Ectodermal cell (in vitro differentiated cells): ENCODE results near the gene OR6C1. TPM values are rescaled to one million over a fixed set of nuclear protein-coding genes. Genes with fewer than 3 reads are reported as not detected.
"Not testable (repeated sequence)": the region's sequence is repeated elsewhere in the genome, so short reads cannot be mapped to it uniquely, and the experiment has no call there.

ENCODE experiments used
- H3K27ac ChIP-seq: 2 replicates; pipeline ENCODE4 v1.7.0; 2013; ENCODE audit warnings: mild to moderate bottlenecking, low read depth, low read length; ENCODE audit not compliant: insufficient read depth, poor library complexity, severe bottlenecking
- H3K27me3 ChIP-seq: 2 replicates; pipeline ENCODE4 v1.7.0; 2013; ENCODE audit warnings: mild to moderate bottlenecking, low read length; ENCODE audit not compliant: insufficient read depth, control insufficient read depth, poor library complexity, severe bottlenecking
- H3K36me3 ChIP-seq: one replicate; pipeline ENCODE4 v1.7.0; 2013; ENCODE audit warnings: low read length; ENCODE audit not compliant: control insufficient read depth, insufficient read depth
- H3K4me1 ChIP-seq: one replicate; pipeline ENCODE4 v1.7.0; 2013; ENCODE audit warnings: low read length; ENCODE audit not compliant: control insufficient read depth, insufficient read depth
- H3K4me3 ChIP-seq: 2 replicates; pipeline ENCODE4 v1.7.0; 2013; ENCODE audit warnings: low read depth, low read length, control low read depth; ENCODE audit not compliant: insufficient read depth
- H3K9me3 ChIP-seq: 2 replicates; pipeline ENCODE4 v1.7.0; 2013; ENCODE audit warnings: mild to moderate bottlenecking, low read length, moderate library complexity; ENCODE audit not compliant: control insufficient read depth
- WGBS, 2 experiments: methylation state at CpG; one replicate each; pipeline ENCODE4 v1.1.7; 2013; ENCODE audit warnings: missing lambda C conversion rate in 2 of 2; 5-methylcytosine and 5-hydroxymethylcytosine counted together
- polyA plus RNA-seq, 4 experiments: library from polyadenylated mRNA; stranded (reverse); fragments of 50-300 nt; gene quantifications; one replicate each; pipeline ENCODE4 v1.2.3, GENCODE V29; 2013

The OR6C1 gene
- polyA plus RNA-seq (2013, experiment 1 of 4) = not detected
- polyA plus RNA-seq (2013, experiment 2 of 4) = not detected
- polyA plus RNA-seq (2013, experiment 3 of 4) = not detected
- polyA plus RNA-seq (2013, experiment 4 of 4) = not detected

DNA sequence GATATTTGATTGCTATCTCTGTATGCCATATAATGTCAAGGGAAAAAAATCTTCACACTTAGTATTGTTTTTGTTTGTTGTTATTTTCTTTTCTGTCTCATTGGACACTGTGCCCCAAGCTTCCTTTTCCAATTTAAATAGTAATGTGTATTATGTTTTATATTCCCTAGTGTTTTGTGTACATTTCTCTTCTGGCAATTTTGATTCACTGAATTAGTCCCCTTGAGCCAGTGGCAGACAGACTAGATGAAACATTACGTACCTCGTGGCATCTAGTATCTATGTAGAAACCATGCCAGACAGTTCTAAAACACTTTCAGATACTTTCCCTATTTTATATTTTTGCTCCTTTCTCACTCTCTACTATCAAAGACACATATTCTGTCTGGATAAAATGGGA is at the start of gene OR6C1:
Gene OR6C1, plus strand, starts transcription at position 301 of the 400 bp plus-strand sequence. CDS start 6,257 bp downstream, outside the sequence.
- Histone ChIP-seq H3K4me3 (no peak within 1 kb of the TSS), H3K36me3 (no peaks in the 10 kb centered on the region), H3K9me3 (no peaks in the 10 kb centered on the region), H3K27ac (no peak within 1 kb of the TSS), H3K27me3 (no peaks in the 10 kb centered on the region), H3K4me1 (no peaks in the 10 kb centered on the region)
- 96 to 97% methylated on average over 2 of the region's 2 CpGs for WGBS, 2 experiments

DNA sequence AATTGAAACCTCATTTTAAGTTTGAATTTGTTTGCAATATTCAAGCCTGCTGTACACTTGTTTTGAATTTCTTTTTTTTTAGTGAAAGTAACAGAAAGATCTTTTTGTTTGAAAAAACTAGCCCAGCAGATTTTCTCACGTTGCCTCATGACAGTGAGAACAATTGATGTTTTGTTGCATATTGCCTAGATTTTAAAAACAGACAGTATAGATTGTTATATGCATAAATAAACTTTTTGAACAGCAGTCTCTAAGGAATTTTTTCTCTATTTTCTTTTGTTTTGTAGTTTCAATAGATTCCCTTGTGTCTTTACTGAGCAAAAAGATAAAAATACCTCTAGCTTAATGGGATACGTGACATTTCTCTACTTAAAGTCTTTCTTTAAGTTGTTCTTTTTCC is 33.2 kb upstream of the OR6C1 start:
- Histone ChIP-seq H3K36me3 (no peaks in the 10 kb centered on the region), H3K4me3 (no peak overlapping the region), H3K4me1 (no peaks in the 10 kb centered on the region), H3K9me3 (peaks cover 2% of the 10 kb centered on the region), H3K27ac (no peak overlapping the region), H3K27me3 (no peaks in the 10 kb centered on the region)
- WGBS, 2 experiments = 73 to 94% methylated on average over 2 of the region's 2 CpGs

DNA sequence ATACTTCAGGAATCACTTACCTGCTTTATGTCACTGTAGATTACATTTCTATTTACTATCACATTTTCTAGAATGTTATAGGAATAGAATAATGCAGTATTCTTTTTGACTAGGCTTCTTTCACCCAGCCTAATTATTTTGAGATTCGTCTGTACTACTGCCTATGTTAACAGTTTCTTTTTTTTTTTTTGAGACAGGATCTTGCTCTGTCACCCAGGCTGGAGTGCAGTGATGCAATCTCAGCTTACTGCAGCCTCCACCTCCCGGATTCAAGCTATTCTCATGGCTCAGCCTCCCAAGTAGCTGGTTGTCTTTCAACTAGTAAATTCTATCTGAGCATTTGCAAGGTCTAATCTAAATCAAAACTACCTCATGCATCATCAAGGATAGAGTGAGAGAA is 24.1 kb upstream of the OR6C1 start:
- 73 to 77% methylated on average over 2 of the region's 2 CpGs for whole genome bisulfite sequencing, 2 experiments
- no peak overlapping the region for H3K27ac ChIP-seq

DNA sequence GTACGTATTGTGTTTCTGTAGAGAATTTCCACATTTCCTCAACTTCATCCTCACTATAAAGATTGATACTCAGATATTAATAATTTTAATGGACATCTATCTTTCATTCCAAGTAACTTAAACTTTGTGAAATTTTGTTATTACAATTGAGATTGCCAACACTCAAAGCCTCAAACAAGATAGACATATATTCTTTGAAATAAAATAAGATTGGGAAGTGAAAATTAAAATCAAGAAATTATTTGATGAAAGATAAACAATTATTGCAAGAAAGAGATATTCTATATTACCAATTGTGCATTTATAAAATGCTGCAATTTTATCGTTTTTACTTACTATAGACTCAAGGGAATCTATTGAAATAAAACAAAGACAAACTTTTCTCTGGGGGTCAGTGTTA is 17.7 kb upstream of the OR6C1 start, which contains the start of gene OR6C6:
Gene OR6C6, minus strand, starts transcription at position 101 of the 400 bp plus-strand sequence. CDS start 1,337 bp downstream, outside the sequence.
- no peaks in the 10 kb centered on the region for H3K9me3 ChIP-seq
- no peak within 1 kb of the TSS for H3K4me3 ChIP-seq
- no peak within 1 kb of the TSS for H3K27ac ChIP-seq
- WGBS, 2 experiments = 100% methylated on average over 1 of the region's 2 CpGs; no CpG with 5 or more reads in 1 of the 2 experiments
- H3K36me3 ChIP-seq = no peaks in the 10 kb centered on the region
- H3K27me3 ChIP-seq = no peaks in the 10 kb centered on the region
- no peaks in the 10 kb centered on the region for H3K4me1 ChIP-seq

More for the DNA sequence above, 24.1 kb upstream of the OR6C1 start:
- Histone ChIP-seq H3K4me1 (no peaks in the 10 kb centered on the region), H3K27me3 (no peaks in the 10 kb centered on the region), H3K9me3 (no peaks in the 10 kb centered on the region), H3K36me3 (no peaks in the 10 kb centered on the region), H3K4me3 (no peak overlapping the region)

DNA sequence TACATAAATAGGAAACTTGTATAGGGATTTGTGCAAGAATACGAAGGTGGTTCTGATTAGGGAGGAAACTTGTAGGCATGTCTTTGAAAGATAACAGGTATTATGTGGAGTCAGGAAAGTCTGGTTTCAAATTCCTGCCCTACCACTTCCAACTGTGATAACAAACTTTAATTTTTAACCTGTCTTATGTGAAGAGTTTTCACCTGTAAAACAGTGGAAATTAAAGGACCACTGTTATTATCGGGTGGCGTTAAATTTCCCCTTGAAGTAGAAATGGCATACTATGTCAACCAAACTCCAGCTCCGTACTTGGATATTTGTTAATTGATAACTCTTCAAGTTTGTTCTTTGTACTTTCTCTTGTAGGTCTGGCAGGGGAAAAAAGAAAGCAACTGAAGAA is 6.1 kb downstream of the OR6C1 start:
- Histone ChIP-seq H3K27ac (no peak overlapping the region), H3K9me3 (no peaks in the 10 kb centered on the region), H3K36me3 (no peaks in the 10 kb centered on the region), H3K4me1 (no peaks in the 10 kb centered on the region), H3K4me3 (no peak overlapping the region), H3K27me3 (no peaks in the 10 kb centered on the region)
- WGBS, 2 experiments = 95 to 100% methylated on average over 4 of the region's 4 CpGs

DNA sequence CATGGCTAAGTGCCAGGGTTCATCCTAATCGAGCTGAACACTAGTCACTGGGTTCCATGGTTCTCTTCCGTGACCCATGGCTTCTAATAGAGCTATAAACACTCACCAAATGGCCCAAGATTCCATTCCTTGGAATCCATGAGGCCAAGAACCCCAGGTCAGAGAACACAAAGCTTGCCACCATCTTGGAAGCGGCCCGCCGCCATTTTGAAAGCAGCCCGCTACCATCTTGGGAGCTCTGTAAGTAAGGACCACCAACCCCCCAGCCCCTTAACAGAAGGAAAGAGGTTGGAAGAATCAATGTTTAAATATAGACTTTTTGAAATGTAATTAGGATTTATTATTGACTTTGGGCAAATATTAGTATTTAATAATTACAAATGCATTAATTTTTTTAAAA is 11.7 kb downstream of the OR6C1 start:
- H3K4me1 ChIP-seq, H3K27ac ChIP-seq, H3K4me3 ChIP-seq, H3K36me3 ChIP-seq, H3K27me3 ChIP-seq, H3K9me3 ChIP-seq: not testable (repeated sequence)
- 96 to 97% methylated on average over 6 of the region's 6 CpGs for WGBS, 2 experiments

DNA sequence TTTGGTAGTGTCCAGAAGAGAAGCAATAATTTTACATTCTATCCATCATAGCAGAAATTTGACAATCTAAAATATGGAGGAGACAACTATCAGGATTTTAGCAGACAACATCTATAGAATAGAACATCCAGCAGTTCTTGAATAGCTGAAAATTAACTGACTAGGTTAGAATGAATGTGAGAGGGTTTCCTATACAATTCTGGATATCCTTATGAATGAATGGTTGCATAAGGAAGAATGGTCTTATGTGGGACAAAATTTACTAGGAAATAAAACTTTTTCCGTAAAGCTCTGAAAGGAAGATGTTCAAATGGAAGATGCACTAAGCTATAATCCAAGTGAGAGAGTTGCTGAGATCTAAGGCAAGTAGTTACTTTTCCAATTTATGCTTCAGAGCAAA is 16.3 kb downstream of the OR6C1 start, which contains the start of gene OR6C3:
Gene OR6C3, plus strand, starts transcription at position 301 of the 400 bp plus-strand sequence. CDS start 955 bp downstream, outside the sequence.
- Histone ChIP-seq H3K27me3 (no peaks in the 10 kb centered on the region), H3K4me3 (no peak within 1 kb of the TSS), H3K4me1 (no peaks in the 10 kb centered on the region), H3K27ac (no peak within 1 kb of the TSS), H3K36me3 (no peaks in the 10 kb centered on the region), H3K9me3 (no peaks in the 10 kb centered on the region)
- 92 to 100% methylated on average over 1 of the region's 1 CpG for WGBS, 2 experiments

DNA sequence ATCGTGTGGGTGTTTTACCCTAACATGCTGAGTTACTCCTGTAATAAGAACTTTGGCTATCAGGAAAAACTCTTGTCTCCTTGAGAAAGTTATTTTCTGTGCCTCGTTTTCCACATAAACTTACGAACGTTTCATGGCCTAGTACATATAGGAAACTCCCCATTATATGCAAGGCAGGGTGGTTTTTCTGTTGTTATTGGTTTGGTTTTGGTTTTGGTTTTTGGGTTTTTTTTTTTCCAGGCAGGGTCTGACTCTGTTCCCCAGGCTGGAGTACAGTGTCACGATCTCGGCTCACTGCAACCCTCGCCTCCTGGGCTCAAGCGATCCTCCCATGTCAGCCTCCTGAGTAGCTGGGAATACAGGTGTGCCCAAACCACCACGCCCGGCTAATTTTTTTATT is 21.9 kb downstream of the OR6C1 start:
- Histone ChIP-seq H3K27me3 (no peaks in the 10 kb centered on the region), H3K4me1 (no peaks in the 10 kb centered on the region), H3K4me3 (no peak overlapping the region), H3K36me3 (no peaks in the 10 kb centered on the region), H3K27ac (no peak overlapping the region), H3K9me3 (no peaks in the 10 kb centered on the region)
- 97 to 98% methylated on average over 10 of the region's 10 CpGs for WGBS, 2 experiments

DNA sequence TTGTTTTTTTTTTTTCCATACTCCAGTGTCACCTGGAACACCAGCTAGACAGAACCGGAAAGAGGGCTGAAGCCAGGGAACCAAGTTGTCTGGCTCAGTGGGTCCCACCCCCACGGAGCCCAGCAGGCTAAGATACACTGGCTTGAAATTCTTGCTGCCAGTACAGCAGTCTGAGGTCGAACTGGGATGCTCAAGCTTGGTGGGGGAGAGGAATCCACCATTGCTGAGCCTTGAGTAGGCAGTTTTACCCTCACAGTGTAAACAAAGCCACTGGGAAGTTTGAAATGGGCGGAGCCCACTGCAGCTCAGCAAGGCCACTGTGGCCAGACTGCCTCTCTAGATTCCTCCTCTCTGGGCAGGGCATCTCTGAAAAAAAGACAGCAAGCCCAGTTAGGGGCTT is 41.2 kb downstream of the OR6C1 start:
- 85 to 89% methylated on average over 4 of the region's 4 CpGs for WGBS, 2 experiments
- not testable (repeated sequence) for H3K27ac ChIP-seq, H3K36me3 ChIP-seq, H3K9me3 ChIP-seq, H3K4me1 ChIP-seq, H3K27me3 ChIP-seq, H3K4me3 ChIP-seq

DNA sequence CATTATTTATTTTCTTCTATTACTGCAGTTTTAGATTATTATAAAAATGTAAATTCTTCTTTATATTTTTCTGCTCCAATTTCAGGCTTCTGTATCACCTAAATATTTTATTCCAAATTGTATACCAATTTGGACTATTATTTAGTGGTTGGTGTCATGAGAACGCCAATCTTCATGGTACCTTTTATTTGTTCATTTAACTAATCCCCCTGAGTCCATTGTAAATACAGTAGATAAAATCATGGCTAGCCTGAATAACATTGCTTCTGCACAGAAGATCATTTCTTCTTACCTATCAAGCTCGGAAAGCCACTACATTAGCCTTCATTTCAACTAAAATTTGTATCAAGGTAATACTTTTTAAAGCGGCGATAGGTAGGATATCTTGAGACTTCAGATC is 48.5 kb downstream of the OR6C1 start, which contains the start of gene OR6C75:
Gene OR6C75, plus strand, starts transcription at position 301 of the 400 bp plus-strand sequence. CDS start 2,136 bp downstream, outside the sequence.
- Histone ChIP-seq H3K27me3 (no peaks in the 10 kb centered on the region), H3K4me1 (no peaks in the 10 kb centered on the region), H3K27ac (no peak within 1 kb of the TSS), H3K9me3 (no peaks in the 10 kb centered on the region), H3K4me3 (no peak within 1 kb of the TSS), H3K36me3 (no peaks in the 10 kb centered on the region)
- 93 to 98% methylated on average over 3 to 4 of the region's 4 CpGs for WGBS, 2 experiments
